NCI-H1417 (cell line): ENCODE measurements around the gene ERAP2.
A peak's percentile ranks its signal among the peaks of the same experiment; 100 is the strongest.
"Not testable (repeated sequence)": the region's sequence is repeated elsewhere in the genome, so short reads cannot be mapped to it uniquely, and the experiment has no call there.

Experiments
- DNase-seq, 3 experiments: peaks; one replicate each; lab custom pipeline; 2025; lab: John Stamatoyannopoulos, UW

ERAP2 gene

GRCh38 chr5:96876292-96876850 is at the start of gene ERAP2:
Gene ERAP2 (plus strand): TSS chr5:96876500. CDS start chr5:96879686, 3,186 bp downstream.
- peak; percentile 20 to 53 (median 45) for DNase-seq

- DNase-seq, result no peak
These were observed 47.0 kb upstream of the ERAP2 start for GRCh38 chr5:96829297-96829696.

GRCh38 chr5:96834016-96834415 is 42.3 kb upstream of the ERAP2 start:
- no peak for DNase-seq

- DNase-seq, result no peak
These were observed 40.5 kb upstream of the ERAP2 start for GRCh38 chr5:96835791-96836191.

- DNase-seq, result no peak
These were observed 39.5 kb upstream of the ERAP2 start for GRCh38 chr5:96836817-96837216.

GRCh38 chr5:96837303-96837702 is 39.0 kb upstream of the ERAP2 start:
- DNase-seq, result no peak

GRCh38 chr5:96838201-96839070 is 37.9 kb upstream of the ERAP2 start:
- DNase-seq, result no peak

DNA sequence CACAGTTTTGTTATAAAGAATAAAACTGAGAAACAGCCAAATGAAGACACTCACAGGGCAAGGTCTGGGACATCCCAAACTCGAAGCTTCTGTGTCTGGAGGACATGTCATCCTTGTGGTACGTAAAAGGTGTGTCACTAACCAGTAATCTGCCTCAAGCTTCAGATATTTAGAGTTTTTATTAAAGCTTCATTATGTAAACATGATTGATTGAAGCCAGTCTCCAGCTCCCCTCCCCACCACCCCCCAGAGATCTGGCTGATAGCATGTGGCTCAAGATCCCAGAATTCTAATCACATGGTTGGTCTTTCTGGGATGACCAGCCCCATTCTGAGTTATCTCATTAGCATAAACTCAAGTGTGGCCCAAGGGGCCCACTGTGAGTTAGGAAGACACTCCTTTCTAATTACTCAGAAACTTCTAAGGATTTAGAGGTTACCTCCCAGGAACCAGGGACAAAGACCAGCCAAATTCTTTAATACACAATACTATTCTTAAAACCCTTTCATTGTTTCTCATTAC is 37.2 kb upstream of the ERAP2 start:
- no peak for DNase-seq

DNA sequence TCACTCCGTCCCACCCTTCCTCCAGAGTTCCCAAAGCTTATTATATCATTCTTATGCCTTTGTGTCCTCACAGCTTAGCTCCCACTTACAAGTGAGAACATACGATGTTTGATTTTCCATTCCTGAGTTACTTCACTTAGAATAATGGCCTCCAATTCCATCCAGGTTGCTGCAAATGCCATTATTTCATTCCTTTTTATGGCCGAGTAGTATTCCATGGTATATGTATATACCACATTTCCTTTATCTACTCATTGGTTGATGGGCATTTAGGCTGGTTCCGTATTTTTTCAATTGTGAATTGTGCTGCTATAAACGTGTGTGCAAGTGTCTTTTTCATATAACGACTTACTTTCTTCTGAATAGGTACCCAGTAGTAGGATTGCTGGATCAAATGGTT is 34.4 kb upstream of the ERAP2 start:
- DNase-seq, result not testable (repeated sequence)

GRCh38 chr5:96843140-96843539 is 33.2 kb upstream of the ERAP2 start:
- no peak for DNase-seq

GRCh38 chr5:96844481-96844990 is 31.8 kb upstream of the ERAP2 start:
- DNase-seq, result no peak

DNA sequence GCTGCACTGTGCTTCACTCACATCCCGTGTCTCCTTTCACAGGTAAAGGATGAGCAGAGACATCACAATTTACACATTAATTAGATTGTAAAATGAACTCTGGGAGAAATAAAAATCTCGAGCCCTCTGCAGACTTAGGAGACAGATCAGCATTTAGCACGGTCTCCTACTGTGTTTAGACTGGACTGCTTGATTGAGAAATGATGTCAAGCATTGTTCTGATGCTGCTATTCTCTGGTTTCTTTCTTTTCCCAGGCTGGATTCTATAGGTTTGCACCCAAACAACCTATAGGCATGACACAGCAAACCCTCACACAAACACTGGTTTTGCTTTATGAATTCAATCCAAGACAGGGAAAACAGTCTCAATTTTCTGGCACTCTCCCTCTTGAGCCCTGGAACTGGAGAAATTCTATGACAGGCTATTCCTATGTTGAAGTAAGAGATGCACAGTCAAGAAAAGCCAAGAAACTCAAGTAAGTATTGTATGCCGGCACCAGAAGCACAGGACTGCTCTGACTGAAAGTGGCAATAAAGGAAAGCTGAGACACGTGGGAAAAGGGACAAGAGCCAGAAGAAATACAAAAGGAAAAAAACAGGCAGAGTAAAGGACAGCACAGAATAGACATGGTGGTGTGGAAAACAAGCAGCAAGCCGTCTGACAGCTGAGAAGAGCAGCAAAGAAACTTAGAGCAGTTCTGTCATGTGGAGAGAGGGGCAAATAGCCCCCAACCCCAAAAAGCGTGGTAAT is 24.8 kb upstream of the ERAP2 start:
- no peak for DNase-seq

DNA sequence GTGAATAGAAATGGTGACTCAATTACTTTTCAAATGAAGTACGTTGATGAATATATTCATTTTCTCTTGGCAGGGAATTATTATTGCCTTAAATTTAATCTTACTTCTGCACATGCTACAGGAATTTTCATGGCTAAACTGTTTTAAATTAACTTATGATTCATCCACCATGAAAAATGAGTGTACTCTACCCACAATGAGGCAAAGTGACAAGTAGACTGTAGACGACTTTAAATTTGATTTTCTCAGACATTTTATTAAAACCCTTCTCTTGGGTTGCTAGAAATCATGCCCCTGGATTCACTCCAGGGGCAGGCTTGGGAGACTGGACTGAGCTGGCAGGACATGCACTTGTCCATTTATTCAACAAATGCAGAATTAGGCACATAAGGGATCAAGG is 23.5 kb upstream of the ERAP2 start:
- no peak for DNase-seq

- DNase-seq, result no peak
These were observed 22.2 kb upstream of the ERAP2 start for GRCh38 chr5:96854067-96854466.

- DNase-seq, result no peak
These were observed 21.0 kb upstream of the ERAP2 start for GRCh38 chr5:96855031-96855872.

- no peak for DNase-seq
These were observed 19.9 kb upstream of the ERAP2 start for GRCh38 chr5:96856371-96856770.

- no peak for DNase-seq
These were observed 18.8 kb upstream of the ERAP2 start for GRCh38 chr5:96857454-96857853.

DNA sequence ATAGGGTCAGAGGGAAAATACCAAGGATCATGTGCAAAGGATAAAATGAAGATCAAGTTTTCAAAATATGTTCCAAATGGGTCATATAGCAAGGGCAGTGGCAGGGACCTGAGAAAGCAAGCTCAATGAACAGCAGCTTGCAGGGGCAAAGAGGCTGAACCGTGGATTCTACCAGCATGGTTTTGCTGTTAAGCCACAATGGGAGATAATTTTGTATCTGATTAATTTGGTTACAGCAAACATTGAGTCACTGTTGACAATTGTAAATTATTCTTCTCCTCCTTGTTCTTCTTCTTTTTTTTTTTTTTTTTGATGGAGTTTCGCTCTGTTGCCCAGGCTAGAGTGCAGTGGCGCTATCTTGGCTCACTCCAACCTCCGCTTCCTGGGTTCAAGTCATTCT is 18.4 kb upstream of the ERAP2 start:
- no peak for DNase-seq

GRCh38 chr5:96859375-96859774 is 16.9 kb upstream of the ERAP2 start:
- DNase-seq, result no peak

DNA sequence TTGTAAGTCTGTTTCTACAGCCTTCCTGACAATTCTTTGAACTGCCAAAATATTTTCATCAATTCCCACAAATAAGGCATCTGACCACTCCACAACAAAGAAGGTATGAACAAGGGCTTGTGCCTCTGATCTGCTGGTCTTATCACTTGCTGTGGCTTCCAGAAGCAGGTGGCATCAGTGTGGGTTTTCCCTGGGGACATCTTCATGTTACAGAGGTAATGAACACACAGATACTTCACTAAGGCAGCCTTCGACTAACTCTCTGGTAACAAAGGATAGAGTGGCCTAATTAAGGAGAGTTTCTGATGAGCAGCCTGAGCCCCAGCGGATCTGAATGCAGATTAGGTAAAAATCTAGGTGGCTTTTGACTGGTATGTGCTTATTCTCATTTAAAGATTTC is 15.2 kb upstream of the ERAP2 start:
- peak in 2 of 3 experiments; percentile 34 to 92 for DNase-seq

GRCh38 chr5:96863114-96863513 is 13.2 kb upstream of the ERAP2 start:
- DNase-seq, result no peak
